PC-9 (cell line): ENCODE data around the gene STX8.

Experiments
- EZH2 ChIP-seq: fragments of 200-600 bp; sonication (generic); IDR thresholded peaks from 2 replicates; pipeline ENCODE4 v1.8.0; 2017; ENCODE audit warnings: antibody characterized with exemption, low read depth
- TF ChIP-seq, protein P1 (sequence below): fragments of 200-600 bp; sonication (generic); conservative IDR thresholded peaks from 2 replicates; pipeline ENCODE4 v1.6.1; 2017; ENCODE audit warnings: mixed run types, antibody characterized with exemption, mild to moderate bottlenecking, moderate library complexity

DNA sequence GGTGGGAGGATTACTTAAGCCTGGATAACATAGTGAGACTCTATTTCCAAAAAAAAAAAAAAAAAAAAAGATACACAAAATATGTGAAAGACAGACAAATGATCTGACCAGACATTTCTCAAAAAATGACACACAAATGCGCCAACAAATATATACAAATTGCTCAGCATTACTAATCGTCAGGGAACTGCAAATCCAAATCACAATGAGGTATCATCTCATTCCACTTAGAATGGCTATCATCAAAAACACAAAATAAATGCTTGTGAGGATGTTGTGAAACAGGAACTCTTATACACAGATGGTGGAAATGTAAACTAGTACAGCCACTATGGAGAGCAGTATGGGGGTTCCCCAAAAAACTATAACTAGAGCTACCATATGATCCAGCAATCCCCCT lies 62.4 kb downstream of the STX8 start:
- TF ChIP-seq, protein P1, sequence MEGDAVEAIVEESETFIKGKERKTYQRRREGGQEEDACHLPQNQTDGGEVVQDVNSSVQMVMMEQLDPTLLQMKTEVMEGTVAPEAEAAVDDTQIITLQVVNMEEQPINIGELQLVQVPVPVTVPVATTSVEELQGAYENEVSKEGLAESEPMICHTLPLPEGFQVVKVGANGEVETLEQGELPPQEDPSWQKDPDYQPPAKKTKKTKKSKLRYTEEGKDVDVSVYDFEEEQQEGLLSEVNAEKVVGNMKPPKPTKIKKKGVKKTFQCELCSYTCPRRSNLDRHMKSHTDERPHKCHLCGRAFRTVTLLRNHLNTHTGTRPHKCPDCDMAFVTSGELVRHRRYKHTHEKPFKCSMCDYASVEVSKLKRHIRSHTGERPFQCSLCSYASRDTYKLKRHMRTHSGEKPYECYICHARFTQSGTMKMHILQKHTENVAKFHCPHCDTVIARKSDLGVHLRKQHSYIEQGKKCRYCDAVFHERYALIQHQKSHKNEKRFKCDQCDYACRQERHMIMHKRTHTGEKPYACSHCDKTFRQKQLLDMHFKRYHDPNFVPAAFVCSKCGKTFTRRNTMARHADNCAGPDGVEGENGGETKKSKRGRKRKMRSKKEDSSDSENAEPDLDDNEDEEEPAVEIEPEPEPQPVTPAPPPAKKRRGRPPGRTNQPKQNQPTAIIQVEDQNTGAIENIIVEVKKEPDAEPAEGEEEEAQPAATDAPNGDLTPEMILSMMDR: no peak
- no peak for TF ChIP-seq EZH2
